GM21737 (cell line): ENCODE data around the gene ATG4D.
"Not testable (repeated sequence)": the region's sequence is repeated elsewhere in the genome, so short reads cannot be mapped to it uniquely, and the experiment has no call there.

Experiments used
- ATAC-seq: cut with Tn5 transposase; IDR thresholded peaks from one replicate; pipeline ENCODE4 v1.9.1; 2021; ENCODE audit warnings: mild to moderate bottlenecking, moderate library complexity; ENCODE audit not compliant: unreplicated experiment

The ATG4D gene

DNA sequence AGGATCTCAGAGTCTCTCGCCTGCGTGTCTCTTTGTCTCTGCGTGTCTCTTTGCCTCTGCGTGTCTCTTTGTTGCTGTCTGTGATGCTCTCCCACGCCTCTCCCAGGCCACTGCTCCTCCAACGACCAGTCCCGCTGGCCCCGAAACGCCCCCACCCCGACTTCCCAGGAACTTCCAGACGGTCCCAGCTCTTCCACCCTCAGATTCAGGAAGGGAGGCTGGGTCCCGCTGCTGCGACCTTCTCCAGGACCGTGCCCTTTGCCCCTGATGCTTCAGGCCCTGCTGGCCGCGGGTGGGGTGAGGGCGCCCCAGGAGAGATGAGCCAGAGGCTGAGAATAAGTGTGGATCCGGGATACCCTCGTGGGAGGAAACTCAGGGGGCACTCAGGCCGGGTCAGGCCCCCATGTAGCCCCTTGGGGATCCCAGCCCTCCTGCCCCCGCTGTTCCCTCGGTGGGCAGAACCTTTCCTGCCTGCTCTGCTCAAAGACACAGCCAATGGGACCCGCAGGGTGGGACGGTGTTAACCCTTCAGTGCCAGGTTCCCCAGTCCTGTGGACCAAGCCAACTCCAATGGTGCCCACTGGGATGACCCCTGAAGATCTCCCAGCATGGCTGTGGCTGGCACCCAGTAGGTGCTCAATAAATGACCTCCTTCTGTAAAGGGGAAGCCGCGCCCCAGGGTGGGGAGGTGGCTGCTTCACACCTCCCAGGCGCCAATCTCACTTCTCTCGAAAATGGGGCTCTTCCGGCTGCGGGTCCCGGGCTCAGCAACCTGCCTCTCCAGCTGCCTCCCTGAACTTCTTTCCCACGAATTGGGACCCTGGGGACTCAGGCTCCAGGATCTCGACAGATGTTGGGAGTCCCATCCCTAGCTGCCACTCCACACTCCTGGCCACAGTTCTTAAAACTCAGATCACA lies 25.0 kb upstream of the ATG4D start:
- no peak for ATAC-seq

DNA sequence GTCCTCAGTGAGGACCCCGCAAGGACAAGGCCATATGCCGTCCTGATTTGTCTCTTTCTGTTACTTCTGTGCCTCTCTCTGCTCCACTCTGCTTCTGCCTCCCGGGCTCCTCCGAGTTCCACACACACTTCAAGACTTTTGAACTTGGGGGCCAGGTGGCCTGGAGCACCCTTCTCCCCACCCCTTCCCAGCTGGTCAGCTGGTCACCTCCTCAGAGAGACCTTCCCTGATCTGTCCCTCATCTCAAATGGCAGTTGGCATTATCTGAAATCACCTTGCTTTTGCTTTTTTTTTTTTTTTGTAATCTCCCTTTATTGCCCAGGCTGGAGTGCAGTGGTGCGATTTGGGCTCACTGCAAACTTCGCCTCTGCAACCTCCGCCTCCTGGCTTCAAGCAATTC lies 24.3 kb upstream of the ATG4D start:
- ATAC-seq, result no peak

DNA sequence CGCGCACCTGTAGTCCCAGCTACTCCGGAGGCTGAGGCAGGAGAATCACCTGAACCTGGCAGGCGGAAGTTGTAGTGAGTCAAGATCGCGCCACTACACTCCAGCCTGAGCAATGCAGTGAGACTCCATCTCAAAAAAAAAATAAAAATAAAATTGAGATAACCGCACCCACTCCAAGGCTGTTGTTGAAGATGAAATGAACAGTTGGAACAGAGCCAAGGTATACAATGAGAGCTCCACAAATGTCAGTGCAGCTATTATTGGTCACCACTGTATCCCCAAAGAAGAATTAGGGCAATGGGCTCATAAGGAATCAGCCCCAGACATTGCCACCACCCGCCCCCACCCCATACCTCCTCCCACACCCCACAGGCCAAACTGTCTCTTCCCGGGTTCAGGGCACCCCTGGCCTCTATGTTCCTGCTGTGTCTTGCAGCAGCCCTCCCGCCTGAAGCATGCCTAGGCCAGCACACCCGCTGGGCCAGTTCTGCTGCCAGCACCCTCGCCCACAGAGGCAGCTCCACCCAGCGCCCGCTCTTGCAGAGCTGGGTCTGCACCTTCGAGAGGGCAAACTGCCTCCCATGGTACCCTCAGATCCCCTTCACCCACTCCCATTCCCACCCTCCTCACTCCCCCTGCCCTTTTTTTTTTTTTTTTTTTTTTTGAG lies 22.9 kb upstream of the ATG4D start:
- no peak for ATAC-seq

DNA sequence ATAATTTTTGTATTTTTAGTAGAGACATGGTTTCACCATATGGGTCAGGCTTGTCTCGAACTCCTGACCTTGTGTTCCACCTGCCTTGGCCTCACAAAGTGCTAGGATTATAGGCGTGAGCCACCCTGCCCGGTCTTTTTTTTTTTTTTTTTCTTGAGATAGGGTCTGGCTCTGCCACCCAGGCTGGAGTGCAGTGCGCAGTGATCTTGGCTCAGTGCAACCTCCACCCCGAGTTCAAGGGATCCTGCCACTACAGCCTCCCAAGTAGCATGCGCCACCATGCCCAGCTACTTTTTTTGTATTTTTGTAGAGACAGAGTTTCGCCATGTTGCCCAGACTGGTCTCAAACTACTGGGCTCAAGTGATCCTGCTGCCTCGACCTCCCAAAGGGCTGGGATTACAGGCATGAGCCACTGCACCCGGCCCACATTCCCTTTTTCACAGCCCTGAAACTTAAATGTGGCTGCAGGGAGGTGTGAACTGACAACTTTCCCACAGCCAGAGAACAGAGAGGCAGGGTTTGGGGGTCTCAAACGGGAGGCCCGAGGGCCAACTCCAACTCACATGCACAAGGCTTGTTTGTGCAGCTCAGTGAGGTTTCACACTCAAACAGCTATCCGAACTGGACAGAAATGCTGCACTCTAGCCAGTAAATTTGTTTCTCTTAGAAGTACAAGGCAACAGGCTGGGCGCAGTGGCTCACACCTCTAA lies 22.1 kb upstream of the ATG4D start:
- ATAC-seq, result no peak

DNA sequence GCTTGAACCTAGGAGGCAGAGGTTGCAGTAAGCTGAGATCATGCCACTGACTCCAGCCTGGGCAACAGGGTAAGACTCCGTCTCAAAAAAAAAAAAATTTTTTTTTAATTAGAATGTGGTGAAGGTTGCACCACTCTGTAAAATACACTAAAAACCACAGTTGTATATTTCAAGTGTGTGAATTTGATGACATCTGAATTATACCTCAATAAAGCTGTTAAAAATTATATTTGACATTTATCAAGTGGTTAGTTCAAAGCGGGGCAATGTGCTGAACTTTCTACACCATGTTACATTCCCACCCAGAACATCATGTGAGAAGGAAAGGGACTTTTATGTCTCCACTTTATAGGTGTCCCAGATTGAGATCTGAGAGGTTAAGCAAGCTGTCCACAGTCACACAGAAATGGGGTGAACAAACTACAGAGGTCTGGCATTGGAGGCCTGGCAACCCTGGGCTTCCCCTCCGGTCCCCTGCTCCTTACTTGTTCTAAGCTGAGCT lies 20.5 kb upstream of the ATG4D start:
- no peak for ATAC-seq

DNA sequence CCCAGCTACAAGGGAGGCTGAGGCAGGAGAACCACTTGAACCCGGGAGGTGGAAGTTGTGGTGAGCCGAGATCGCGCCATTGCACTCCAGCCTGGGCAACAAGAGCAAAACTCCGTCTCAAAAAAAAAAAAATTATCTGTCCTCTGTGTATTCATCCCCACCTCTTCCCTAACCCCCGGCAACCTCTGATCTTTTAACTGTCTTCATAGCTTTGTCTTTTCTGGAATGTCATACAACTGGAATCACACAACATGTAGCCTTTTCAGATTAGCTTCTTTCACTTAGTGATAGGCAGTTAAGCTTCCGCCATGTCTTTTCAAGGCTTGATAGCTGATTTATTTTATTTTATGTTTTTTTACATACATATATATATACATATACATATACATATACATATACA lies 18.1 kb upstream of the ATG4D start:
- ATAC-seq, result no peak

DNA sequence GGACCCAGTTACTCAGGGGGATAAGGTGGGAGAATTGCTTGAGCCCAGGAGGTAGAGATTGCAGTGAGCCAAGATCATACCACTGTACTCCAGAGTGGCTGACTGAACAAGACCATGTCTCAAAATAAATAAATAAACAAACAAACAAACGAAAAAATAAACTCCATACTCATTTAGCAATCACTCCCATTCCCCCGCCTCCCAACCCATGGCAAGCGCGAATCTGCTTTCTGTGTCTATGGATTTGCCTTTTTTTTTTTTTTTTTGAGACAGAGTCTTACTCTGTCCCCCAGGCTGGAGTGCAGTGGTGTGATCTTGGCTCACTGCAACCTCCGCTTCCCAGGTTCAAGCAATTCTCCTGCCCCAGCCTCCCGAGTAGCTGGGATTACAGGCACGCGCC lies 16.8 kb upstream of the ATG4D start:
- ATAC-seq, result not testable (repeated sequence)

DNA sequence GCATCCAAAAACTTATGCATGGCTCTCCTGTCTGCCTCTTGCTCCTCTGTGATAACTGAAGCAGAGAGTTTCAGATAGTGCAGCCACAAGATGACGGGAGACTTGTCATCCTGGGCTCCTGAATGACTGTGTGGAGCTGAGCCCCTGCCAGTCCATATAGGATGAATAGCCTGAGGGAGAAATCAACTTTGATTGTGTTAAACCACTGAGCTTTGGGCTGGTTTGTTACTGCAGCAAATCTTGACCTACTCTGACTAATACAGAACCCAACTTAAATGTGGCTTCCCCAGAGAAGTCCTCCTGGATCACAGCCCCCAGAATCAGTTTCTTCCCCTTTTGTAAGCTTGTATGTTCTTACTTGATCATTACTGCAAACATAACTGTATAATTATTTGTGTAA lies 11.2 kb upstream of the ATG4D start:
- no peak for ATAC-seq

DNA sequence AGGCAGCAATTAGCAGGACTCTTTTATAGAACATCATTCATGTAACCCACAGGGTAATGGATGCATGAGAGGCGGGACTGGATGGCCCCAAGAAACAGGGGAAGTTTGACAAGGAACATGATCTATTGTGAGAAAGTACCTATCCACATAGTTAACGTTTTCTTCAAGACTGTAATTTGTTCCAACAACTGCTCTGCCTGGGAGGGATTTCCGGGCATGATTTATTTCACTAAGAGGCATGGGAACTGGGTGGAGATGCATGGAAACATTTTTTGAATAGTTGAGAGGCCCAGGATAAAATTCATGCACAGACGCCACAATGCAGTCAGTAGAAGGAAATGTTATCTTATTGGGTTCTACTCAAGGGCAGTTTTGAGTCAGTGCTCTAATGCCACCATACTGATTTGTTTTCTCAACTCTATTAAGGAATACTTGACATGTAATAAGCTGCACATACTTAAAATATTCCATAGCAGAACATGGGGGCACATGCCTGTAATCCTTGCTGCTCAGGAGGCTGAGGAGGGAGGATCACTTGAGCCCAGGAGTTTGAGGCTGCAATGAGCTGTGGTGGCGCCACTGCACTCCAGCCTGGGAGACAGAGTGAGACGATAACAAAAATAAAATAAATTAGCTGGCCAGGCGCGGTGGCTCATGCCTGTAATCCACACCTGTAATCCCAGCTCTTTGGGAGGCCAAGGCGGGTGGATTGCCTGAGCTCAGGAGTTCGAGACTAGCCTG lies 9.9 kb upstream of the ATG4D start:
- ATAC-seq, result no peak

DNA sequence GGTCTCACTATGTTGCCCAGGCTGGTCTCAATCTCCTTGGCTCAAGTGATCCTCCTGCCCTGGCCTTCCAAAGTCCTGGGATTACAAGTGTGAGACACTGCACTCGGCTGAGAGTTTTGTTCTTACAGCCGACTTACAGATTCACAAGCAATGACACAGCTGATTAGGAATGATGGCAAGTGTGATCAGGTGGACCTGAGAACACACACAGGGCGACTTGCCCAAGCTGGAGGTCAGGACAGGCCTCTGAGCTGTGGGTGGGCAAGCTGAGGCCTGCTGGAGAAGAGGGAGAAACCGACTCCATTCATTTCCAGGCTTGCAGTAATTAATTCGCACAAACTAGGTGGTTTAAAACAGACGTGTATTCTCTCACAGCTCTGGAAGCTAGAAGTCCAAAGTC lies 8.1 kb upstream of the ATG4D start:
- no peak for ATAC-seq

DNA sequence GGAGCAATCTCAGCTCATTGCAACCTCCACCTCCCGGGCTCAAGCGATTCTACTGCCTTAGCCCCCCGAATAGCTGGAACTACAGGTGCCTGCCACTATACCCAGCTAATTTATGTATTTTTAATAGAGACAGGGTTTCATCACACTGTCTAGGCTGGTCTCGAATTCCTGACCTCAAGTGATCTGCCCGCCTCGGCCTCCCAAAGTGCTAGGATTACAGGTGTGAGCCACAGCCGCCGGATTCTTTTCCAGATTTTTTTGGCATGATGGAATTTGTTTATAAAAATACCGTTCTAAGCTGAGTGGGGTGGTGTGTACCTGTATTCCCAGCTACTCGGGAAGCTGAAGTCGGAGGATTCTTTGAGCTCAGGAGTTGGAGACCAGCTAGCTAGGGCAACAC lies 6.0 kb upstream of the ATG4D start:
- no peak for ATAC-seq

DNA sequence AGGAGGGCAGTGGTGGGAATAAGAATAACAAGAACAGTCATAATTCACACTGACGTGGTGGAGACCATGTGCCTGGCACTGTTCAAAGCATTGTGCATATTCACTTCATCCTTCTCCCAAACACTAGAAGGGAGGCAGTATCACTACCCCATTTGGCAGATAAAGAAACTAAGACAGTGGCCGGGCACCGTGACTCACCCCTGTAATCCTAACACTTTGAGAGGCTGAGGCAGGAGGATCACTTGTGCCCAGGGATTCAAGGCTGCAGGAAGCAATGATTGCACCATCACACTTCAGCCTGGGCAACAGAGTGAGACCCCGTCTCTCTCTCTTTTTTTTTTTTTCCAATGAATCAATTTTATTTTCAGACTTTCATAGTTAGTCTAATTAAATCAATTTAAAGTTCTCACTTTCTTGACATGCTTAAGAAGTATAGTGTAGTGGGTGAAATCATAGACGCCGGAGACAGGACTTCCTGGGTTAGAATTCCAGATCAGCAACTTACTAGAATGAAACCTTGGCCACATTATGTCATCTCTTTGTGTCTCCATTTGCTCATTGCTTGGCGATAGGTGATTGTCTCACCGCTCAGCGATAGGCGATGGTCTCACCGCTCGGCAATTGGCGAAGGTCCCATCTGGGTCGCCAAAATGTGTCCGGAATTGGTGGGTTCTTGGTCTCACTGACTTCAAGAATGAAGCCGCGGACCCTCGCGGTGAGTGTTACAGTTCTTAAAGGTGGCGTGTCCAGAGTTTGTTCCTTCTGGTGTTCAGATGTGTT lies 5.3 kb upstream of the ATG4D start:
- ATAC-seq, result no peak

DNA sequence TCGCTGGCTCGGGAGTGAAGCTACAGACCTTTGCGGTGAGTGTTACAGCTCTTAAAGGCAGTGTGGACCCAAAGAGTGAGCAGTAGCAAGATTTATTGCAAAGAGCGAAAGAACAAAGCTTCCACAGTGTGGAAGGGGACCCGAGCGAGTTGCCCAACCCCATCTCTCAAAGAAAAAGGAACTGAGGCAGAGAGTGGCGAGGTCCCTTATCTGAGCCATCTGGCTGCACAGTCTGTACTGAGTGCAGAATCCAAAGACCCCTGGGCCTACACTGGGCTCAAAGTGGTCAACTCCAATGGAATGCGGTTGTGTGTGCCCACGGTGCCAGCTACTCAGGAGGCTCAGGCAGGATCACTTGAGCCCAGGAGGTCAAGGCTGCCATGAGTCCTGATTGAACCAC lies 4.7 kb upstream of the ATG4D start:
- not testable (repeated sequence) for ATAC-seq

DNA sequence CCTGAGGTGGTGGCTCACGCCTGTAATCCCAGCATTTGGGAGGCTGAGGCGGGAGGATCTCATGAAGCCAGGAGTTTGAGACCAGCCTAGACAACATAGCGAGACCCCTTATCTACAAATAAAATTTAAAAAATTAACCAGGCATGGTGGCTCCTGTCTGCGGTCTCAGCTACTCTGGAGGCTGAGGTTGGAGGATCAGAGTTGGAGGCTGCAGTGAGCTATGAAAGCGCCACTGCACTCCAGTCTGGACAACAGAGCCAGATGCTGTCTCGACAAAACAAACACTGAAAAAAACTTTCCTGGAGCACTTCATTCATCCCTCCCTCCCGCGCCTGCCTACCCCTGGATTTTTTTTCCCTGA lies 665 bp upstream of the ATG4D start:
- ATAC-seq, result no peak

DNA sequence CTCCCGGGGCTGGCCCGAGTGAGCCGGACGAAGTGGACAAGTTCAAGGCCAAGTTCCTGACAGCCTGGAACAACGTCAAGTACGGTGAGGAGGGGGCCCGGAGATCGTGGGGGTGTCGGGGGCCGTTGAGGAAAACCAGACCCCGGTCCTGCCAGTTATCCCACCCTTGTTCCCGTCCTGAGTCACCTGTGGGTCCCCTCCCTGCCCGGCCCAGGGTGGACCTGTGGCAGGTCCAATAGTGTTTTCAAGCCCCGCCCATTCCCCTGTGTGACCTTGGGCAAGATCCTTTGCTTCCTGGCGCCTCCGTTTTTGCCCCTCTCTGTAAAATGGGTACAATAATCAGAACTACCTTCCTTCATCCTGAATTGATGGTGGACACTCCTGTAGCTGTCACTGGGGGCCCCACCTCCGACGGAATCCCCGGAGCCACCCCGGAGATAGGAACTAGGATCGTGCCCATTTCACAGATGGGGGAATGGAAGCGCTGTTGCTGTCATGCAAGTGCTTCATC lies 593 bp downstream of the ATG4D start:
- no peak for ATAC-seq

DNA sequence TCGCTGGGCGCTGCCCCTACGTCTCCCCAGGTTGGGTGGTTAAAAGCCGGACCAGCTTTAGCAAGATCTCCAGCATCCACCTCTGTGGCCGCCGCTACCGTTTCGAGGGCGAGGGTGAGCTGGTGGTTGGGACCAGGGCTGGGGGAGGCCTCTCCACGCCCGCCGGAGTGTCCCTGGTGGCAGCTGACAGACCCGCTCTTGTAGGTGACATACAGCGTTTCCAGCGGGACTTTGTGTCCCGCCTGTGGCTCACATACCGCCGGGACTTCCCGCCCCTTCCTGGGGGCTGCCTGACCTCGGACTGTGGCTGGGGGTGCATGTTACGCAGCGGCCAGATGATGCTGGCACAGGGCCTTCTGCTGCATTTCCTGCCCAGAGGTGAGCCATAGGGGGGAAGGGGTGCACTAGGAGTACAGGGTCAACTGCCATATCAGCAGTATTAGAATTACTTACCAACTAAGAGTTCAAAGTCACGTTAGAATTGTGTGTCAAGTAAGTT lies 1.1 kb downstream of the ATG4D start:
- ATAC-seq, result no peak

DNA sequence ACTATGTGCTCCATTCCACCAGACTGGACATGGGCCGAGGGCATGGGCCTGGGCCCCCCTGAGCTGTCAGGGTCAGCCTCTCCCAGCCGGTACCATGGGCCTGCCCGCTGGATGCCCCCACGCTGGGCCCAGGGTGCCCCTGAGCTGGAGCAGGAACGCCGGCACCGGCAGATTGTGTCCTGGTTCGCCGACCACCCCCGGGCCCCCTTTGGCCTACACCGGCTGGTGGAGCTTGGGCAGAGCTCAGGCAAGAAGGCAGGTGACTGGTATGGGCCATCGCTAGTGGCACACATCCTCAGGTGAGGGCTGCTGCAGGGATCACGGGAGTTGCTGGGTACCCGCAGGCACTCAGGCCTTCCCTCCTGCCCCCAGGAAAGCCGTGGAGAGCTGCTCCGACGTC lies 3.1 kb downstream of the ATG4D start:
- ATAC-seq, result no peak

DNA sequence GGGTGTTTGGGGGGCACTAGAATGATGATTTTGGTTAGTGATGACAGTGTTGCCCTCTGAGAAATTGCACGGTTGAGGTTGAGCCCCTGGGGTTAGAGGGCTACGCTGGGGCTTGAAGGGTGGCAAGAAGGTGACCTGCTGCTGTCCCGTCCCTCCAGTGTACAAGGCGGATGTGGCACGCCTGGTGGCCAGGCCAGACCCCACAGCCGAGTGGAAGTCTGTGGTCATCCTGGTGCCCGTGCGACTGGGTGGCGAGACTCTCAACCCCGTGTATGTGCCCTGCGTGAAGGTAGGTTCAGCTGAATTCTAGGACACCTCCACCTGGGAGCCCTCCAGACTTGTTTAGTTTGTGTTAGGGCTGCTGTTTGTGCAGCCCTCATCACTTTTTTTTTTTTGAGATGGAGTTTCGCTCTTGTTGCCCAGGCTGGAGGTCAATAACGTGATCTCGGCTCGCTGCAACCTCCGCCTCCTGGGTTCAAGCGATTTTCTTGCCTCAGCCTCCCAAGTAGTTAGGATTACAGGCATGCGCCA lies 5.1 kb downstream of the ATG4D start:
- no peak for ATAC-seq

DNA sequence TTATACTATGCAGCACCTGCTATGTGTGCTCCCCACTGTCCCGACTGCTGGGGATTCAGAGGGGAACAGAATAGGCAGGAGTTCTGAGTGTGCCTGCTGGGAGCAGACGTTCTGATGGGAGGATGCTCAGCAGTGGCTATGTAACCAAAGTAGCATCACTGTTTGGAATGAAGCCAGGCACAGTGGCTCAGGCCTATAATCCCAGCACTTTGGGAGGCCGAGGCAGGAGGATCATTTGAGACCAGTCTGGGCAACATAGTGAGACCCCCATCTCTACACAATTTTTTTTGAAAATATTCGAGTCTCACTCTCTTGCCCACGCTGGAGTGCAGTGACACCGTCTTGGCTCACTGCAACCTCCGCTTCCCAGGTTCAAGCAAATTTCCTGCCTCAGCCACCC lies 6.0 kb downstream of the ATG4D start:
- no peak for ATAC-seq

DNA sequence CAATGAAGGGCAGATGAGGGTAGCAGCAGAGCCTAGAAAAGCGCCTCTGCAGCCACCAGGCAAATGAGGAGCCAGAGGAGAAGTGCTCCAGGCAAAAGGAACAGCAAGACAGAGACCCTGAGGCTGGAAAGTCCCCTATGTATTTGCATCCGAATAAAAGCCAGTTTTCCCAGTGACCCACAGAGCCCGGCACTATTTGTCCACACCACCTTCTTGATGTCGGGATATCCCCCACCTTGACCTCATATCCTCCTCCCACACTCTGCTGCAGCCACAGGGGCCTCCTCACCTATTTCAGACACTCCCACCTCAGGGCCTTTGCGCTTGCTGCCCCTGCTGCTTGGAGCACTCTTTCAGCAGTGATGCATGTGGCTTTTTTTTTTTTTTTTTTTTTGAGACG lies 6.6 kb downstream of the ATG4D start:
- no peak for ATAC-seq
